Measurements from ENCODE around the gene PRDM11.

The PRDM11 gene

GRCh38 chr11:45208135-45208534 is 61.7 kb downstream of the PRDM11 start:
- no peak for DNase-seq (ENCODE audit: low read depth)
- TF ChIP-seq MYC (IDR thresholded peaks at IDR 0.05; ENCODE audit: low read depth, low read length) (no peak), POLR2A (IDR thresholded peaks at IDR 0.05; ENCODE audit: extremely low read depth, insufficient read length) (no peak)
- TF ChIP-seq, protein P1, sequence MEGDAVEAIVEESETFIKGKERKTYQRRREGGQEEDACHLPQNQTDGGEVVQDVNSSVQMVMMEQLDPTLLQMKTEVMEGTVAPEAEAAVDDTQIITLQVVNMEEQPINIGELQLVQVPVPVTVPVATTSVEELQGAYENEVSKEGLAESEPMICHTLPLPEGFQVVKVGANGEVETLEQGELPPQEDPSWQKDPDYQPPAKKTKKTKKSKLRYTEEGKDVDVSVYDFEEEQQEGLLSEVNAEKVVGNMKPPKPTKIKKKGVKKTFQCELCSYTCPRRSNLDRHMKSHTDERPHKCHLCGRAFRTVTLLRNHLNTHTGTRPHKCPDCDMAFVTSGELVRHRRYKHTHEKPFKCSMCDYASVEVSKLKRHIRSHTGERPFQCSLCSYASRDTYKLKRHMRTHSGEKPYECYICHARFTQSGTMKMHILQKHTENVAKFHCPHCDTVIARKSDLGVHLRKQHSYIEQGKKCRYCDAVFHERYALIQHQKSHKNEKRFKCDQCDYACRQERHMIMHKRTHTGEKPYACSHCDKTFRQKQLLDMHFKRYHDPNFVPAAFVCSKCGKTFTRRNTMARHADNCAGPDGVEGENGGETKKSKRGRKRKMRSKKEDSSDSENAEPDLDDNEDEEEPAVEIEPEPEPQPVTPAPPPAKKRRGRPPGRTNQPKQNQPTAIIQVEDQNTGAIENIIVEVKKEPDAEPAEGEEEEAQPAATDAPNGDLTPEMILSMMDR (IDR thresholded peaks at IDR 0.05; ENCODE audit: low read depth, low read length) = no peak
- TF ChIP-seq, protein P2, sequence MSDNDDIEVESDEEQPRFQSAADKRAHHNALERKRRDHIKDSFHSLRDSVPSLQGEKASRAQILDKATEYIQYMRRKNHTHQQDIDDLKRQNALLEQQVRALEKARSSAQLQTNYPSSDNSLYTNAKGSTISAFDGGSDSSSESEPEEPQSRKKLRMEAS (IDR thresholded peaks at IDR 0.05; ENCODE audit: low read depth, low read length) = no peak
- no peak overlapping the region for H3K4me3 ChIP-seq (ENCODE audit: low read depth, low read length)

GRCh38 chr11:45209000-45209879 is 62.8 kb downstream of the PRDM11 start:
- no peak for DNase-seq (ENCODE audit: low read depth)
- TF ChIP-seq MYC (IDR thresholded peaks at IDR 0.05; ENCODE audit: low read depth, low read length) (no peak), POLR2A (IDR thresholded peaks at IDR 0.05; ENCODE audit: extremely low read depth, insufficient read length) (no peak)
- TF ChIP-seq, protein P2 (IDR thresholded peaks at IDR 0.05; ENCODE audit: low read depth, low read length) = no peak
- TF ChIP-seq, protein P1 (IDR thresholded peaks at IDR 0.05; ENCODE audit: low read depth, low read length) = no peak
- no peak overlapping the region for H3K4me3 ChIP-seq (ENCODE audit: low read depth, low read length)

GRCh38 chr11:45209891-45210699 is 63.7 kb downstream of the PRDM11 start:
- TF ChIP-seq, protein P2 (IDR thresholded peaks at IDR 0.05; ENCODE audit: low read depth, low read length) = no peak
- TF ChIP-seq, protein P1 (IDR thresholded peaks at IDR 0.05; ENCODE audit: low read depth, low read length) = no peak
- TF ChIP-seq MYC (IDR thresholded peaks at IDR 0.05; ENCODE audit: low read depth, low read length) = no peak
- no peak for TF ChIP-seq POLR2A (IDR thresholded peaks at IDR 0.05; ENCODE audit: extremely low read depth, insufficient read length)
- peak; percentile 45 for DNase-seq (ENCODE audit: low read depth)
- H3K4me3 ChIP-seq (ENCODE audit: low read depth, low read length) = no peak overlapping the region

- no peak overlapping the region for H3K4me3 ChIP-seq (ENCODE audit: low read depth, low read length)
- no peak for DNase-seq (ENCODE audit: low read depth)
- TF ChIP-seq MYC (IDR thresholded peaks at IDR 0.05; ENCODE audit: low read depth, low read length) = no peak
- TF ChIP-seq, protein P1 (IDR thresholded peaks at IDR 0.05; ENCODE audit: low read depth, low read length) = no peak
- no peak for TF ChIP-seq POLR2A (IDR thresholded peaks at IDR 0.05; ENCODE audit: extremely low read depth, insufficient read length)
- TF ChIP-seq, protein P2 (IDR thresholded peaks at IDR 0.05; ENCODE audit: low read depth, low read length) = no peak
Observed at GRCh38 chr11:45210846-45211245, 64.4 kb downstream of the PRDM11 start.

GRCh38 chr11:45211732-45212131 is 65.3 kb downstream of the PRDM11 start:
- DNase-seq (ENCODE audit: low read depth) = no peak
- no peak for TF ChIP-seq POLR2A (IDR thresholded peaks at IDR 0.05; ENCODE audit: extremely low read depth, insufficient read length)
- TF ChIP-seq, protein P1 (IDR thresholded peaks at IDR 0.05; ENCODE audit: low read depth, low read length) = no peak
- no peak for TF ChIP-seq MYC (IDR thresholded peaks at IDR 0.05; ENCODE audit: low read depth, low read length)
- TF ChIP-seq, protein P2 (IDR thresholded peaks at IDR 0.05; ENCODE audit: low read depth, low read length) = no peak
- H3K4me3 ChIP-seq (ENCODE audit: low read depth, low read length) = no peak overlapping the region
